AG10803 (cell line): Measurements from ENCODE around the gene CELSR1.
"Not testable (repeated sequence)": the region's sequence is repeated elsewhere in the genome, so short reads cannot be mapped to it uniquely, and the experiment has no call there.

Experiments
- DNase-seq: peaks from one replicate; pipeline ENCODE4 v3.0.0; 2010; ENCODE audit warnings: low read depth
- H3K4me3 ChIP-seq: 2 replicates; pipeline ENCODE4 v1.5.1; 2011; ENCODE audit warnings: mild to moderate bottlenecking, low read length, control low read depth
- TF ChIP-seq, protein P1 (sequence below): conservative IDR thresholded peaks from 2 replicates; pipeline ENCODE4 v1.5.1; 2011; ENCODE audit warnings: mild to moderate bottlenecking, low read length, control low read depth, inconsistent platforms

CELSR1 gene

GRCh38 chr22:46473021-46473779 lies 64.2 kb downstream of the CELSR1 start:
- TF ChIP-seq, protein P1, sequence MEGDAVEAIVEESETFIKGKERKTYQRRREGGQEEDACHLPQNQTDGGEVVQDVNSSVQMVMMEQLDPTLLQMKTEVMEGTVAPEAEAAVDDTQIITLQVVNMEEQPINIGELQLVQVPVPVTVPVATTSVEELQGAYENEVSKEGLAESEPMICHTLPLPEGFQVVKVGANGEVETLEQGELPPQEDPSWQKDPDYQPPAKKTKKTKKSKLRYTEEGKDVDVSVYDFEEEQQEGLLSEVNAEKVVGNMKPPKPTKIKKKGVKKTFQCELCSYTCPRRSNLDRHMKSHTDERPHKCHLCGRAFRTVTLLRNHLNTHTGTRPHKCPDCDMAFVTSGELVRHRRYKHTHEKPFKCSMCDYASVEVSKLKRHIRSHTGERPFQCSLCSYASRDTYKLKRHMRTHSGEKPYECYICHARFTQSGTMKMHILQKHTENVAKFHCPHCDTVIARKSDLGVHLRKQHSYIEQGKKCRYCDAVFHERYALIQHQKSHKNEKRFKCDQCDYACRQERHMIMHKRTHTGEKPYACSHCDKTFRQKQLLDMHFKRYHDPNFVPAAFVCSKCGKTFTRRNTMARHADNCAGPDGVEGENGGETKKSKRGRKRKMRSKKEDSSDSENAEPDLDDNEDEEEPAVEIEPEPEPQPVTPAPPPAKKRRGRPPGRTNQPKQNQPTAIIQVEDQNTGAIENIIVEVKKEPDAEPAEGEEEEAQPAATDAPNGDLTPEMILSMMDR: no peak
- H3K4me3 ChIP-seq: no peak overlapping the region
- DNase-seq: no peak

DNA sequence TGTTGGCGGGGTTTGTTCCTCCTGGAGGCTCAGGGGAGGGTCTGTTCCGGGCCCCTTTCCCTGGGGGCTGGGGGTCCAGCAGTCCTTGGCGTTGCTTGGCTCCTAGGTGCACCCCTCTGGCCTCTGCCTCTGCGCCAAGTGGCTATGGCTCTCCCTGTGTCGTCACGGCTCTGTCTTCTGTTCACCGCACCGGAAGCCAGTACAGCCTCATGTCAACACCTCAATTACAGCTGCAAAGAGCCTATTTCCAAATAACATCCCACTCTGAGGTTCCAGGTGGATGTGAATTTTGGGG lies 64.8 kb downstream of the CELSR1 start:
- DNase-seq: no peak
- TF ChIP-seq, protein P1: no peak
- H3K4me3 ChIP-seq: no peak overlapping the region

DNA sequence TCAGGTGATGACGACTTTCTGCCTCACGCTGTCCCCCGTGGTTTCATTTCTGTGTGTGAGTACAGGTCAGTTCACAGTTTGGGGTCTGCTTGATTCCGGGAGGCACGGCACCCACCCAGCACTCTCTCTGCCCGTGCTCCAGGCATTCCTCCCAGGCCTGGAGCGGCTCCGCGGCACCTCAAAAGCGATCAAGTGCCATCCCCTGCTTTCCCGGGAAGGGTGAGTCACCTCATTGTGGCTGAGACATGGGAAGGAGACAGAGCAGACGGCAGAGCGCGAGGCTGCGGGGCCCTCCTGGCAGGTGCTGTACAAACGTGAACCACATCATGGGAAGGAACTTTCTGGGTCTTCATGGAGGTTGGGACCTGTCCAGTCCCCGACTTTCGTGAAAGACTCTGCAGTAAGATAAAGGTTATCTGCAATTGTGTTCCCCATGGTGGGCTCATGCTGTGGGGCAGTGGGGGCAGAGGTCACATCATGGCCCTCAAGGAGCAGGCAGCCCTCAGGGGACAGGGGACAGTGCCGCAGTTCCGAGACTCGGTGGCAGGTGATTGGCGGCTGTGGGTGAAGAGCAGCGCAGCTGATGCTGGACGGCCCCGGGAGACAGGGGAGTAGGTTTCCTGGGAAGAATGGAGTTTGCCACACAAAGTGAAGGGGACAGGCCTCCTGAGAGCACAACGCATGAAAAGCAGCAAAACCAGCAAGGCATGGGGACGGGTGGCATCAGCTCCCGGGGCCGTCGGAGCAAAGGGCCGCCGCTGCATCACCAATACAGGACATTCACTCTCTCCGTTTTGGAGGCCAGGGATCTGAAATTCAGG lies 65.3 kb downstream of the CELSR1 start:
- H3K4me3 ChIP-seq: no peak overlapping the region
- no peak for DNase-seq
- TF ChIP-seq, protein P1: no peak

DNA sequence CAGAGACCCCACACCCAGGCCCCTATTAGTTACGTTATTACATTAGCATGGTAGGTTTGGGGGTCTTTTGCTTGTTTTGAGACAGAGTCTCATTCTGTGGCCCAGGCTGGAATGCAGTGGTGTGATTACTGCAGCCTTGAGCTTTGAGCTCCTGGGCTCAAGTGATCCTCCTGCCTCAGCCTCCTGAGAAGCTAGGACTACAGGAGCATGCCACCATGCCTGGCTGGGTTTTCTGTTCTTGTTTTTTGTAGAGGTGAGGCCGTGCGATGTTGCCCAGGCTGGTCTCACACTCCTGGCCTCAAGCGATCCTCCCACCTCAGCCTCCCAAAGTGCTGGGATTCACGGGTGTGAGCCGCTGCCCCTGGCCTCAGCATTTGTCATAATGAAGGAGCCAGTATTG lies 66.1 kb downstream of the CELSR1 start:
- not testable (repeated sequence) for H3K4me3 ChIP-seq, DNase-seq

GRCh38 chr22:46469711-46470110 lies 67.7 kb downstream of the CELSR1 start:
- TF ChIP-seq, protein P1: no peak
- H3K4me3 ChIP-seq: no peak overlapping the region
- DNase-seq: no peak

DNA sequence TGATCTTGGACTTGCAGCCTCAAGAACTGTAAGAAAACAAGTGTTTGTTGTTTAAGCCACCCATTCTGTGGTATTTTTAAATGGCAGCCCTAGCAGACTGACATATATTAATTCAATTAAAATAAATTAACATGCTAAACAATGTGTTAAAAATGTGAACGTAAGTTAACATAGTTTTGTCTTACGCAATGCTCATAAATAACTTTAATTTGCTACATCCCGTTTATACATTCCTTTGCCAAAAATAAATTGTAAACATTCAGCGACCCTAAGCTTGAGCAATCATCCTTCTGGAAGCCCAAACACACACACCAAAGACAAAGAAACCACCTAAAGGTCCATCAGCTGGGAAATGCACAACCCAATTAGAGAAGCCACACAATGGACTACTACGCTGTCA lies 70.4 kb downstream of the CELSR1 start:
- DNase-seq: peak; percentile 64
- TF ChIP-seq, protein P1: no peak
- no peak overlapping the region for H3K4me3 ChIP-seq

GRCh38 chr22:46466255-46466676 lies 71.2 kb downstream of the CELSR1 start:
- no peak overlapping the region for H3K4me3 ChIP-seq
- TF ChIP-seq, protein P1: no peak
- DNase-seq: no peak
